Upper lobe of left lung (tissue), 6 donors: Measurements from ENCODE around the gene PER2. TPM values are rescaled to one million over a fixed set of nuclear protein-coding genes. Genes with fewer than 3 reads are reported as not detected.
"Not testable (repeated sequence)": the region's sequence is repeated elsewhere in the genome, so short reads cannot be mapped to it uniquely, and the experiment has no call there.

Source experiments
- ATAC-seq, 2 donors: fragments of 200-7000 bp; cut with Tn5 transposase; one replicate each; pipeline ENCODE4 v1.9.1; 2022; ENCODE audit warnings: mild to moderate bottlenecking in 2 of 2, moderate library complexity in 2 of 2; ENCODE audit not compliant: low FRiP score in 2 of 2
- DNase-seq, 2 donors: peaks; one replicate each; pipeline ENCODE4 v3.0.0-alpha.2; 2019 to 2020
- H3K27ac ChIP-seq, 4 donors: fragments of 200-600 bp; sonication (generic); one replicate each; pipeline ENCODE4 v1.5.1; 2016 to 2019
- H3K27me3 ChIP-seq, 4 donors: fragments of 200-600 bp; sonication (generic); one replicate each; pipeline ENCODE4 v1.5.1; 2017 to 2019
- H3K36me3 ChIP-seq, 4 donors: fragments of 200-600 bp; sonication (generic); one replicate each; pipeline ENCODE4 v1.5.1; 2016 to 2019
- H3K4me1 ChIP-seq, 4 donors: fragments of 200-600 bp; sonication (generic); one replicate each; pipeline ENCODE4 v1.5.1; 2018 to 2019
- H3K4me3 ChIP-seq, 4 donors: fragments of 200-600 bp; sonication (generic); one replicate each; pipeline ENCODE4 v1.5.1; 2017 to 2019; ENCODE audit warnings: mild to moderate bottlenecking in 2 of 4, moderate library complexity in 1 of 4
- H3K9me3 ChIP-seq, 4 donors: fragments of 200-600 bp; sonication (generic); one replicate each; pipeline ENCODE4 v1.5.1; 2018 to 2019
- EP300 ChIP-seq, 4 donors: sonication (generic); formaldehyde crosslinking; IDR thresholded peaks; one replicate each; pipeline ENCODE4 v1.5.1; 2017; ENCODE audit warnings: antibody characterized with exemption in 4 of 4, control low read depth in 2 of 4
- POLR2A ChIP-seq, 4 donors: fragments of 450-650 bp; IDR thresholded peaks; one replicate each; pipeline ENCODE4 v1.5.1; 2016 to 2017; ENCODE audit warnings: antibody characterized with exemption in 4 of 4, mild to moderate bottlenecking in 2 of 4
- POLR2AphosphoS5 ChIP-seq, 2 donors: sonication (generic); formaldehyde crosslinking; IDR thresholded peaks; one replicate each; pipeline ENCODE4 v1.5.1; 2017; ENCODE audit warnings: antibody characterized with exemption in 2 of 2
- WGBS, 2 donors: methylation state at CpG; one replicate each; pipeline ENCODE4 v1.1.5; 2017 to 2018; 5-methylcytosine and 5-hydroxymethylcytosine counted together
- total RNA-seq, 6 donors: library from RNA; depleted of rRNA in 4 of 6; stranded (reverse); fragments of >200 nt in 4 of 6; gene quantifications; one replicate each; pipeline versions ENCODE4 v1.1.0 to v1.2.1, GENCODE V29; 2016 to 2021
- TF ChIP-seq, protein P1 (sequence below), 6 experiments: fragments of 450-650 bp in 4 of 6; fragments of 200-600 bp in 2 of 6; sonication (generic) in 2 of 6; IDR thresholded peaks; one replicate each; pipeline ENCODE4 v1.5.1; 2016 to 2019; ENCODE audit warnings: antibody characterized with exemption in 6 of 6
- donor health status: DM: no; HTN: no; CAD: no; lungs with moderate emphysema.
- donor health status: DM: no; HTN: yes; CAD: no; lungs with severe emphysema.

PER2 gene
- total RNA-seq, 6 donors from 2014 or later: 12.9 to 28.7 (median 18.1) TPM

DNA sequence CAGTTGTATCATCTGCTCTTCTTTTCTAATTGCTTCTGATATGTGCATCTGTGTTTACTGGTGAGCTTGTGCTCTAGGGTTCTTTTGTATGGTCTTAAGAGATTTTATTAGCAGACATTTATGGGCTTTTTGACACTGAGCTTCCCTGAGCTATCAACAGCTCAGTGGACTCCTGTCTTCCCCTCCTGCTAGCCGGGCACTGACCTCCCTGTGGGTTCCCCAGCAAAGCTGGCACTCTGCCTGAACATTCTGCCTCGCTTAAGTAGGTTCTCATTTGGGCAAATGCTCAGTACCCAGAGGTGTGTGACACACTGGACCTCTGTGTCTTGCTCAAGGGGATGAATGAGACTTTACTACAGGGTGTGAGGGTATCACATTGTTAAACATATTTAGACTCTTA is 47.7 kb upstream of the PER2 start:
- Histone ChIP-seq H3K4me1 (no peaks in the 10 kb centered on the region), H3K27ac (no peak overlapping the region), H3K27me3 (no peaks in the 10 kb centered on the region), H3K4me3 (no peak overlapping the region), H3K9me3 (no peaks in the 10 kb centered on the region), H3K36me3 (peaks cover 0 to 22% (median 12%) of the 10 kb centered on the region in 4 donors)
- TF ChIP-seq POLR2A (IDR thresholded peaks at IDR 0.05): no peak
- no peak for TF ChIP-seq EP300 (IDR thresholded peaks at IDR 0.05)
- TF ChIP-seq, protein P1, sequence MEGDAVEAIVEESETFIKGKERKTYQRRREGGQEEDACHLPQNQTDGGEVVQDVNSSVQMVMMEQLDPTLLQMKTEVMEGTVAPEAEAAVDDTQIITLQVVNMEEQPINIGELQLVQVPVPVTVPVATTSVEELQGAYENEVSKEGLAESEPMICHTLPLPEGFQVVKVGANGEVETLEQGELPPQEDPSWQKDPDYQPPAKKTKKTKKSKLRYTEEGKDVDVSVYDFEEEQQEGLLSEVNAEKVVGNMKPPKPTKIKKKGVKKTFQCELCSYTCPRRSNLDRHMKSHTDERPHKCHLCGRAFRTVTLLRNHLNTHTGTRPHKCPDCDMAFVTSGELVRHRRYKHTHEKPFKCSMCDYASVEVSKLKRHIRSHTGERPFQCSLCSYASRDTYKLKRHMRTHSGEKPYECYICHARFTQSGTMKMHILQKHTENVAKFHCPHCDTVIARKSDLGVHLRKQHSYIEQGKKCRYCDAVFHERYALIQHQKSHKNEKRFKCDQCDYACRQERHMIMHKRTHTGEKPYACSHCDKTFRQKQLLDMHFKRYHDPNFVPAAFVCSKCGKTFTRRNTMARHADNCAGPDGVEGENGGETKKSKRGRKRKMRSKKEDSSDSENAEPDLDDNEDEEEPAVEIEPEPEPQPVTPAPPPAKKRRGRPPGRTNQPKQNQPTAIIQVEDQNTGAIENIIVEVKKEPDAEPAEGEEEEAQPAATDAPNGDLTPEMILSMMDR (IDR thresholded peaks at IDR 0.05): no peak
- no peak for TF ChIP-seq POLR2AphosphoS5 (IDR thresholded peaks at IDR 0.05)
- no peak for ATAC-seq
- 74 to 76% methylated on average over 2 of the region's 2 CpGs for WGBS, 2 donors
- no peak for DNase-seq

DNA sequence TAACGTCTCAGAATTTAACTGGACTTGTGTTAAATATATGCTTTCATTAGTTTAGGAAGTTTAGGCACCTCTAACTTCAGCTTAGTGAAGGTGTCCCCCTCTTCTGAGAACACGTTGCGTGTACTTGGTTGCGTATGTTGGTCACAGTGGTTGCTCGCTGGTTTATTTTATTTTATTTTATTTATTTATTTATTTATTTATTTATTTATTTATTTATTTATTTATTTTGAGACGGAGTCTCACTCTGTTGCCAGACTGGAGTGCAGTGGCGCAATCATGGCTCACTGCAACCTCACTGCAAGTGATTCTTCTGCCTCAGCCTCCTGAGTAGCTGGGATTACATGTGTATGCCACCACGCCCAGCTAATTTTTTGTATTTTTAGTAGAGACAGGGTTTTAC is 47.2 kb upstream of the PER2 start:
- DNase-seq, H3K4me1 ChIP-seq, H3K9me3 ChIP-seq, H3K4me3 ChIP-seq, H3K27ac ChIP-seq, H3K27me3 ChIP-seq, ATAC-seq: not testable (repeated sequence)
- WGBS, 2 donors: 91% methylated on average over 8 of the region's 8 CpGs
- H3K36me3 ChIP-seq: peaks cover 0 to 24% (median 12%) of the 10 kb centered on the region in 4 donors

DNA sequence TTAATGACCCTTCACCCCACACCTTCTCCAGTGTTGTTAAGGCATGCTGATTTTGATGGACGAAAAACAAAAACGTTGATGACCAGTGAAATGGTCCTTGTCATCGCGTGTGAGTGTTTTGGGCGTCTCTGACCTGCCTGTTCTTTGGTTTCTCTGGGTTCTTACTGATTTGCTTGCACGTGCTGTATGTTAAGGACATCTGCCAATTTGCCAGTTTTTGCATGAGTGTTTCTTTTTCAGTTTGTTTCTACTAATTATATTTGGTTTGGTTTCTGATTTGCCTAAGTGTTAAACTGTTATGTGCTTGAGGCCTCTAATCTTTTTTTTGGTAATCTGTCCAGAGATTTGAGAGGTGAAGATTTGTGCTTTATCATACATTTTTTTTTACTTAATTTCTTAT is 46.5 kb upstream of the PER2 start:
- H3K4me1 ChIP-seq: no peaks in the 10 kb centered on the region
- TF ChIP-seq POLR2A (IDR thresholded peaks at IDR 0.05) (no peak), POLR2AphosphoS5 (IDR thresholded peaks at IDR 0.05) (no peak), EP300 (IDR thresholded peaks at IDR 0.05) (no peak)
- TF ChIP-seq, protein P1 (IDR thresholded peaks at IDR 0.05): no peak
- DNase-seq (no peak), ATAC-seq (no peak)
- no peaks in the 10 kb centered on the region for H3K9me3 ChIP-seq
- no peak overlapping the region for H3K4me3 ChIP-seq
- H3K27ac ChIP-seq: no peak overlapping the region
- peaks cover 0 to 31% (median 12%) of the 10 kb centered on the region in 4 donors for H3K36me3 ChIP-seq
- 92 to 94% methylated on average over 6 of the region's 6 CpGs for WGBS, 2 donors
- no peaks in the 10 kb centered on the region for H3K27me3 ChIP-seq

DNA sequence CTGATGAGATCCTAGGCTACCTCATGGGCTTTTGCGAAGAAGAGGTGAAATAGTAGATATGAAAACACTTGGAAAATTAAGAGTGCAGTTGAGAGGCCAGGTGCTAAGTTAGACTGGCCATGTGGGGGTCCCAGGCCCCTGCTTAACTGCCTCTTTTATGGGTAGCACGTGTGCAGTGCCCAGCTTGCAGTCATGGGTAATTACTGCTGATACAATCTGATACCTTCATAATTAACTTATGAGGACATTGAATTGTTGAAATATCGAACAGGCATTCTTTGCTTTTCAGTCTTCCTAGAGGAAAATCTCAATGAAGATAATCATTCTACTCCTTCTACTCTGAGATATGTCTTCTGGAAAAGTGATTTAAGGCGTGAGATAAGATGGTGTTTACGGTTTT is 43.5 kb upstream of the PER2 start:
- TF ChIP-seq, protein P1 (IDR thresholded peaks at IDR 0.05): no peak
- TF ChIP-seq POLR2AphosphoS5 (IDR thresholded peaks at IDR 0.05): no peak
- no peak for TF ChIP-seq POLR2A (IDR thresholded peaks at IDR 0.05)
- TF ChIP-seq EP300 (IDR thresholded peaks at IDR 0.05): no peak
- Histone ChIP-seq H3K4me3 (no peak overlapping the region), H3K9me3 (no peaks in the 10 kb centered on the region), H3K27ac (no peak overlapping the region), H3K27me3 (no peaks in the 10 kb centered on the region), H3K4me1 (no peaks in the 10 kb centered on the region), H3K36me3 (peaks cover 0 to 44% (median 11%) of the 10 kb centered on the region in 4 donors)
- DNase-seq (no peak), ATAC-seq (no peak)
- 88 to 91% methylated on average over 5 of the region's 5 CpGs for WGBS, 2 donors

DNA sequence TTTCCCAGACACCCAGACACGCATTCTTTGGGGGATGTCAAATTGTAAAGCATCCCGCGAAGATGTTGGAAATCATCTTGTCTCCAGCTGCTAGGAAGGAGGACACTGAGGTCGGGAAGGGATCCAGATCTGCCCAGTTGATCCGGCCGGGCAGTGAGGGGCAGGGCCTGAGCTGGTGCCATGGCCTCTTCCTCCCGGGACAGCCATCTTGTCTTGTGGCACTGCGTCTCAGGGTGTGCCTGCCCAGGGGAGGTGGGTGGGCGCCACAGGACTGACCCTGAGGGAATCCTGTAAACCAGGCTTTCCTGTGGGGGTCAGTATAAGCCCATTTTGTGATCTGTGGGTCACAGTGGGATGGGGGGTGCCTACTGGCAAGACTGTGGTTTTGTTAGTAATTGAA is 42.0 kb upstream of the PER2 start:
- H3K36me3 ChIP-seq: peaks cover 0 to 53% (median 16%) of the 10 kb centered on the region in 4 donors
- DNase-seq: peak in 1 of 2 donors; percentile 41

More for the DNA sequence above, 42.0 kb upstream of the PER2 start:
- no peaks in the 10 kb centered on the region for H3K4me1 ChIP-seq
- H3K9me3 ChIP-seq: no peaks in the 10 kb centered on the region
- H3K27ac ChIP-seq: no peak overlapping the region
- no peak for ATAC-seq
- TF ChIP-seq, protein P1 (IDR thresholded peaks at IDR 0.05): no peak
- no peak for TF ChIP-seq POLR2A (IDR thresholded peaks at IDR 0.05)
- TF ChIP-seq EP300 (IDR thresholded peaks at IDR 0.05): no peak
- TF ChIP-seq POLR2AphosphoS5 (IDR thresholded peaks at IDR 0.05): no peak
- WGBS, 2 donors: 98 to 100% methylated on average over 7 to 9 of the region's 9 CpGs
- H3K27me3 ChIP-seq: no peaks in the 10 kb centered on the region
- H3K4me3 ChIP-seq: no peak overlapping the region
